Measurements from ENCODE around the gene ANKRD24.

ANKRD24 gene

GRCh38 chr19:4215807-4216206 lies 33.3 kb downstream of the ANKRD24 start:
- ChIA-PET CTCF (interaction anchor here (0.6 kb wide), 1 partner anchor 228 kb away, joined by 6 read pairs; no protein-coding TSS in a partner anchor), POLR2A (no interaction called here)
- TF ChIP-seq ZNF157 (tag by site-specific recombination; IDR thresholded peaks at IDR 0.05) (no peak), ZFHX2 (tag by site-specific recombination; conservative IDR thresholded peaks at IDR 0.05) (no peak), HOXC10 (CRISPR knock-in tag; IDR thresholded peaks at IDR 0.05) (no peak), ZNF521 (tag by site-specific recombination; IDR thresholded peaks at IDR 0.05) (no peak), ZNF202 (tag by site-specific recombination; IDR thresholded peaks at IDR 0.05; ENCODE audit: borderline replicate concordance) (no peak), ZNF114 (tag by site-specific recombination; IDR thresholded peaks at IDR 0.05) (no peak), ZNF324 (tag by site-specific recombination; IDR thresholded peaks at IDR 0.05) (no peak), ZNF138 (tag by site-specific recombination; IDR thresholded peaks at IDR 0.05; ENCODE audit: borderline replicate concordance) (no peak)
- TF ChIP-seq, protein P1, sequence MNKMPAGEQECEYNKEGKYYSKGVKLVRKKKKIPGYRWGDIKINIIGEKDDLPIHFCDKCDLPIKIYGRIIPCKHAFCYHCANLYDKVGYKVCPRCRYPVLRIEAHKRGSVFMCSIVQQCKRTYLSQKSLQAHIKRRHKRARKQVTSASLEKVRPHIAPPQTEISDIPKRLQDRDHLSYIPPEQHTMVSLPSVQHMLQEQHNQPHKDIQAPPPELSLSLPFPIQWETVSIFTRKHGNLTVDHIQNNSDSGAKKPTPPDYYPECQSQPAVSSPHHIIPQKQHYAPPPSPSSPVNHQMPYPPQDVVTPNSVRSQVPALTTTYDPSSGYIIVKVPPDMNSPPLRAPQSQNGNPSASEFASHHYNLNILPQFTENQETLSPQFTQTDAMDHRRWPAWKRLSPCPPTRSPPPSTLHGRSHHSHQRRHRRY (tag by site-specific recombination; IDR thresholded peaks at IDR 0.05), result no peak

DNA sequence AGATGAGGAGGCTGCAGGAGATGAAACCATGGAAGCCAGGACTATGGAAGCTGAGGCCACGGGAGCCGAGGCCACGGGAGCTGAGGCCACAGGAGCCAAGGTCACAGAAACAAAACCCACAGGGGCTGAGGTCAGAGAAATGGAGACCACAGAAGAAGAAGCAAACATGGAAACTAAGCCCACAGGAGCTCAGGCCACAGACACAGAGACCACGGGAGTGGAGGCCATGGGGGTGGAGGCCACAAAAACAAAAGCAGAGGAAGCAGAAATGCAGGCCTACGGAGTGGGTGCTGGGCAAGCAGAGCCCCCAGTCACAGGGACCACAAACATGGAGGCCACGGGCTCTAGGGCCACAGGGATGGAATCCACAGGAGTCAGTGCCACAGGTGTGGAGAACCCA lies 34.4 kb downstream of the ANKRD24 start:
- POLR2A ChIA-PET, result no interaction called here
- Histone ChIP-seq H3K27ac (ENCODE audit: extremely low read depth, low read depth, low read length) (no peak overlapping the region), H3K4me1 (ENCODE audit: control insufficient read depth, insufficient read depth, low read length) (no peaks in the 10 kb centered on the region), H3K36me3 (ENCODE audit: control insufficient read depth in 2 of 2, insufficient read depth in 1 of 2, low read length in 2 of 2) (no peaks in the 10 kb centered on the region), H3K9me3 (ENCODE audit: control insufficient read depth, insufficient read depth, low read depth, low read length) (no peaks in the 10 kb centered on the region), H3K4me3 (ENCODE audit: low read depth, low read length) (no peak overlapping the region)
- TF ChIP-seq, protein P2, sequence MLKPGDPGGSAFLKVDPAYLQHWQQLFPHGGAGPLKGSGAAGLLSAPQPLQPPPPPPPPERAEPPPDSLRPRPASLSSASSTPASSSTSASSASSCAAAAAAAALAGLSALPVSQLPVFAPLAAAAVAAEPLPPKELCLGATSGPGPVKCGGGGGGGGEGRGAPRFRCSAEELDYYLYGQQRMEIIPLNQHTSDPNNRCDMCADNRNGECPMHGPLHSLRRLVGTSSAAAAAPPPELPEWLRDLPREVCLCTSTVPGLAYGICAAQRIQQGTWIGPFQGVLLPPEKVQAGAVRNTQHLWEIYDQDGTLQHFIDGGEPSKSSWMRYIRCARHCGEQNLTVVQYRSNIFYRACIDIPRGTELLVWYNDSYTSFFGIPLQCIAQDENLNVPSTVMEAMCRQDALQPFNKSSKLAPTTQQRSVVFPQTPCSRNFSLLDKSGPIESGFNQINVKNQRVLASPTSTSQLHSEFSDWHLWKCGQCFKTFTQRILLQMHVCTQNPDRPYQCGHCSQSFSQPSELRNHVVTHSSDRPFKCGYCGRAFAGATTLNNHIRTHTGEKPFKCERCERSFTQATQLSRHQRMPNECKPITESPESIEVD (tag by site-specific recombination; IDR thresholded peaks at IDR 0.05), result no peak
- peak; percentile 10; the same call in 1 of the 2 replicates for TF ChIP-seq ZBTB6 (tag by site-specific recombination; IDR thresholded peaks at IDR 0.05)
- no peak for TF ChIP-seq ZNF610 (tag by site-specific recombination; IDR thresholded peaks at IDR 0.05; ENCODE audit: borderline replicate concordance)
- no peak for TF ChIP-seq ZNF561 (tag by site-specific recombination; IDR thresholded peaks at IDR 0.05; ENCODE audit: borderline replicate concordance)
- CTCF ChIA-PET, result interaction anchor here (0.8 to 1.0 kb wide), 2 partner anchors 10 to 30 kb away, joined by 3 read pairs; no protein-coding TSS in a partner anchor

More at GRCh38 chr19:4215807-4216206, 33.3 kb downstream of the ANKRD24 start:
- H3K4me3 ChIP-seq (ENCODE audit: low read depth, low read length), result no peak overlapping the region
- H3K9me3 ChIP-seq (ENCODE audit: control insufficient read depth, insufficient read depth, low read depth, low read length), result no peaks in the 10 kb centered on the region
- no peaks in the 10 kb centered on the region for H3K36me3 ChIP-seq (ENCODE audit: control insufficient read depth in 2 of 2, insufficient read depth in 1 of 2, low read length in 2 of 2)
- no peak overlapping the region for H3K27ac ChIP-seq (ENCODE audit: extremely low read depth, low read depth, low read length)
- no peaks in the 10 kb centered on the region for H3K4me1 ChIP-seq (ENCODE audit: control insufficient read depth, insufficient read depth, low read length)

DNA sequence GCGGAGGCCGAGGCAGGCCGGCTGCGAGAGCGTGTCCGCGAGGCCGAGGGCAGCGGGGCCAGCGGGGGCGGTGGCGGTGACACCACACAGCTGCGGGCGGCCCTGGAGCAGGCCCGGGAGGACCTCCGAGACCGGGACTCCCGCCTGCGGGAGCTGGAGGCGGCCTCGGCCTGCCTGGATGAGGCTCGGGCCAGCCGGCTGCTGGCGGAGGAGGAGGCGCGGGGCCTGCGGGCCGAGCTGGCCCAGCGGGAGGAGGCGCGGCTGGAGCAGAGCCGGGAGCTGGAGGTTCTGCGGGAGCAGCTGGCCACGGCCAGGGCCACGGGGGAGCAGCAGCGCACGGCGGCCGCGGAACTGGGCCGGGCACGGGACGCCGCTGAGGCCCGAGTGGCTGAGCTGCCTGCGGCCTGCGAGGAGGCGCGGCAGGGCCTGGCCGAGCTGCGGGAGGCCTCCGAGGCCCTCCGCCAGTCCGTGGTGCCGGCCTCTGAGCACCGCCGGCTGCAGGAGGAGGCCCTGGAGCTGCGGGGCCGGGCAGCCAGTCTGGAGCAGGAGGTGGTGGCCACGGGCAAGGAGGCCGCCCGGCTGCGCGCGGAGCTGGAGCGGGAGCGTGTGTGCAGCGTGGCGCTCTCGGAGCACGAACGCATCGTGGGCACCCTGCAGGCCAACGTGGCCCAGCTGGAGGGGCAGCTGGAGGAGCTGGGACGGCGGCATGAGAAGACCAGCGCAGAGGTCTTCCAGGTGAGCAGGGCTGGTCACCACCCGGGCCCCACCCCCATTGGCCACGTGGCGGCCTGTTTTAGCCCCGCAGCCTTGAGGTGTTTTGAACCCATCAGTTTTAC lies 35.2 kb downstream of the ANKRD24 start:
- no peak overlapping the region for H3K27ac ChIP-seq (ENCODE audit: extremely low read depth, low read depth, low read length)
- no peaks in the 10 kb centered on the region for H3K4me1 ChIP-seq (ENCODE audit: control insufficient read depth, insufficient read depth, low read length)
- H3K4me3 ChIP-seq (ENCODE audit: low read depth, low read length), result no peak overlapping the region
- CTCF ChIA-PET, result interaction anchor here (0.8 to 1.0 kb wide), 3 partner anchors 10 to 31 kb away, joined by 3 to 4 read pairs (median 3); no protein-coding TSS in a partner anchor
- POLR2A ChIA-PET, result no interaction called here
- TF ChIP-seq ZNF311 (tag by site-specific recombination; IDR thresholded peaks at IDR 0.05; ENCODE audit: borderline replicate concordance) (no peak), TRIM28 (IDR thresholded peaks at IDR 0.05; ENCODE audit: borderline replicate concordance, low read length) (no peak), ZNF175 (tag by site-specific recombination; IDR thresholded peaks at IDR 0.05) (no peak)
- TF ChIP-seq, protein P3, sequence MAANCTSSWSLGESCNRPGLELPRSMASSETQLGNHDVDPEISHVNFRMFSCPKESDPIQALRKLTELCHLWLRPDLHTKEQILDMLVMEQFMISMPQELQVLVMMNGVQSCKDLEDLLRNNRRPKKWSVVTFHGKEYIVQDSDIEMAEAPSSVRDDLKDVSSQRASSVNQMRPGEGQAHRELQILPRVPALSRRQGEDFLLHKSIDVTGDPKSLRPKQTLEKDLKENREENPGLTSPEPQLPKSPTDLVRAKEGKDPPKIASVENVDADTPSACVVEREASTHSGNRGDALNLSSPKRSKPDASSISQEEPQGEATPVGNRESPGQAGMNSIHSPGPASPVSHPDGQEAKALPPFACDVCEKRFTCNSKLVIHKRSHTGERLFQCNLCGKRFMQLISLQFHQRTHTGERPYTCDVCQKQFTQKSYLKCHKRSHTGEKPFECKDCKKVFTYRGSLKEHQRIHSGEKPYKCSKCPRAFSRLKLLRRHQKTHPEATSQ (tag by site-specific recombination; IDR thresholded peaks at IDR 0.05), result no peak
- TF ChIP-seq, protein P4, sequence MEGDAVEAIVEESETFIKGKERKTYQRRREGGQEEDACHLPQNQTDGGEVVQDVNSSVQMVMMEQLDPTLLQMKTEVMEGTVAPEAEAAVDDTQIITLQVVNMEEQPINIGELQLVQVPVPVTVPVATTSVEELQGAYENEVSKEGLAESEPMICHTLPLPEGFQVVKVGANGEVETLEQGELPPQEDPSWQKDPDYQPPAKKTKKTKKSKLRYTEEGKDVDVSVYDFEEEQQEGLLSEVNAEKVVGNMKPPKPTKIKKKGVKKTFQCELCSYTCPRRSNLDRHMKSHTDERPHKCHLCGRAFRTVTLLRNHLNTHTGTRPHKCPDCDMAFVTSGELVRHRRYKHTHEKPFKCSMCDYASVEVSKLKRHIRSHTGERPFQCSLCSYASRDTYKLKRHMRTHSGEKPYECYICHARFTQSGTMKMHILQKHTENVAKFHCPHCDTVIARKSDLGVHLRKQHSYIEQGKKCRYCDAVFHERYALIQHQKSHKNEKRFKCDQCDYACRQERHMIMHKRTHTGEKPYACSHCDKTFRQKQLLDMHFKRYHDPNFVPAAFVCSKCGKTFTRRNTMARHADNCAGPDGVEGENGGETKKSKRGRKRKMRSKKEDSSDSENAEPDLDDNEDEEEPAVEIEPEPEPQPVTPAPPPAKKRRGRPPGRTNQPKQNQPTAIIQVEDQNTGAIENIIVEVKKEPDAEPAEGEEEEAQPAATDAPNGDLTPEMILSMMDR (tag by site-specific recombination; IDR thresholded peaks at IDR 0.05), result no peak
- TF ChIP-seq, protein P5, sequence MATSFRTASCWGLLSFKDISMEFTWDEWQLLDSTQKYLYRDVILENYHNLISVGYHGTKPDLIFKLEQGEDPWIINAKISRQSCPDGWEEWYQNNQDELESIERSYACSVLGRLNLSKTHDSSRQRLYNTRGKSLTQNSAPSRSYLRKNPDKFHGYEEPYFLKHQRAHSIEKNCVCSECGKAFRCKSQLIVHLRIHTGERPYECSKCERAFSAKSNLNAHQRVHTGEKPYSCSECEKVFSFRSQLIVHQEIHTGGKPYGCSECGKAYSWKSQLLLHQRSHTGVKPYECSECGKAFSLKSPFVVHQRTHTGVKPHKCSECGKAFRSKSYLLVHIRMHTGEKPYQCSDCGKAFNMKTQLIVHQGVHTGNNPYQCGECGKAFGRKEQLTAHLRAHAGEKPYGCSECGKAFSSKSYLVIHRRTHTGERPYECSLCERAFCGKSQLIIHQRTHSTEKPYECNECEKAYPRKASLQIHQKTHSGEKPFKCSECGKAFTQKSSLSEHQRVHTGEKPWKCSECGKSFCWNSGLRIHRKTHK (tag by site-specific recombination; IDR thresholded peaks at IDR 0.05), result no peak
- H3K9me3 ChIP-seq (ENCODE audit: control insufficient read depth, insufficient read depth, low read depth, low read length), result no peaks in the 10 kb centered on the region
- no peaks in the 10 kb centered on the region for H3K36me3 ChIP-seq (ENCODE audit: control insufficient read depth in 2 of 2, insufficient read depth in 1 of 2, low read length in 2 of 2)
